Activated T-helper 1 cell treated with anti-CD3 and anti-CD28 coated beads, Interleukin-12 subunit alpha, Interleukin-12 subunit beta, Interleukin-2, Interleukin-4 antibody, amounts not matched to agents 30 ng/mL and 10 ng/mL and 1 ng/mL, durations not matched to agents 14 hours and 24 hours and 36 hours (primary cell): Measurements from ENCODE around the gene CAPNS2. TPM values are rescaled to one million over a fixed set of nuclear protein-coding genes. Genes with fewer than 3 reads are reported as not detected.

ENCODE experiments used
- DNase-seq: peaks from one replicate; pipeline ENCODE4 v3.0.0; 2021; ENCODE audit warnings: low spot score
- H3K27ac Mint-ChIP-seq: one replicate; pipeline ENCODE4 v1.8.0; 2021; ENCODE audit warnings: mild to moderate bottlenecking, mixed read lengths
- H3K27me3 Mint-ChIP-seq: one replicate; pipeline ENCODE4 v1.8.0; 2022; ENCODE audit warnings: mild to moderate bottlenecking, moderate library complexity, mixed read lengths; ENCODE audit not compliant: insufficient read depth
- H3K36me3 Mint-ChIP-seq: one replicate; pipeline ENCODE4 v1.8.0; 2021; ENCODE audit warnings: low read depth, mixed read lengths
- H3K4me1 Mint-ChIP-seq: one replicate; pipeline ENCODE4 v1.8.0; 2021; ENCODE audit warnings: low read depth, mixed read lengths
- H3K4me3 Mint-ChIP-seq: one replicate; pipeline ENCODE4 v1.8.0; 2021; ENCODE audit warnings: mild to moderate bottlenecking, moderate library complexity, mixed read lengths
- H3K9me3 Mint-ChIP-seq: one replicate; pipeline ENCODE4 v1.8.0; 2021; ENCODE audit warnings: mixed read lengths
- intact Hi-C: fragments of 100-400 bp; cut with micrococcal nuclease; formaldehyde crosslinking; loops from one replicate; pipeline ENCODE4 v1.15.1; 2024
- total RNA-seq: library from RNA; stranded (reverse); gene quantifications from 2 replicates; pipeline ENCODE4 v1.2.3, GENCODE V29; 2022

Gene CAPNS2
- total RNA-seq, 1 donor from 2014 or later, result not detected

DNA sequence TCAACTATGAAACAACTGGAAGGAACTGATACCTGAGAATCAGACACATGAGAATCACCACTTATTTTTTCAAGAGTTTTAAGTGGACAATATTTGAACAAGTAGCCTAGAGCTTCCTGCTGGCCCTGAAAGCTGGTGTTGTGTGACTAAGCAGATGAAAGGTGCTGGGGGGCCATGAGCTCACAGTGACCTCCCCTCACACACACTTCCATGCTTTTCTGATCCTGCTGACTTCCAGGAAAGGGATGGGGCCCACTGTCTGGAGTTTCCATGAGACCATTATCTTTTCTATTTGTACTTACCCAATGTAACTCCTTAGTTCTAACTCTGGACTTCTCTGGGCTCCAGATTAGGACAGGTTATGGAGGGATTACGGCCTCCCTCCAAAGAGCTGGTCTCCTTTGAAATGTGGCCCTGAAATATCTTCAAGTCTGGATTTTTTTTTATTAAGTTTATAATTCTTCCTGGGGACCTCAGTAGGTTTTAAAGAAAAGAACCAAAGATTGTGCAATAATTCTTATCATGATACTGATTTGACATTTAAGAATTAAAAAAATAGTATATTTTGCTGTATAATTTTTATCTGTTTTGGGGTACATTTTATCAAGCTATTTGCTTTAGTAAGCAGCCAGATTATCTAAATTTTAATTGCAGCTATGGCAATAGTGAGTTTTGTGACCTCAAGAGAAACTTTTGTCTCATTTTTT is 4.9 kb downstream of the CAPNS2 start:
- Mint-ChIP-seq H3K27ac (no peak overlapping the region), H3K4me1 (no peaks in the 10 kb centered on the region), H3K9me3 (no peaks in the 10 kb centered on the region), H3K36me3 (no peaks in the 10 kb centered on the region), H3K27me3 (no peaks in the 10 kb centered on the region), H3K4me3 (no peak overlapping the region)
- intact Hi-C loops, result no loop called here
- DNase-seq, result no peak

DNA sequence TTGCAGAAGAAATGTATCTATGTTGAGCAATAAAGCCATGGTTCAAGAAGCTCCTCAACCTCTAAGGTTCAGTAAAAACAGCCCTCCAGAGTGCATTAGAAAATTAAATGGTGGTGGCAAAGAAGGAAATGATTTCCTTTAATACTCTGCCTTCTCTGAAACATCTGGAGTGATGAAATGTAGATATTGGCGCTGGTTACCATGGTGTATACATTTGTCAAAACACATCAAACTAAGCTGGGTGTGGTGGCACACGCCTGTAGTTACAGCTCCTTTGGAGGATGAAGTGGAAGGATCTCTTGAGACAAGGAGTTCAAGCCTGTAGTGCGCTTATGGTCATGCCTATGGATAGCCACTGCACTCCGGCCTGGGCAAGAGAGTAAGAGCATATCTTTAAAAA is 6.0 kb downstream of the CAPNS2 start:
- H3K27ac Mint-ChIP-seq, result no peak overlapping the region
- no peaks in the 10 kb centered on the region for H3K27me3 Mint-ChIP-seq
- H3K4me1 Mint-ChIP-seq, result no peaks in the 10 kb centered on the region
- intact Hi-C loops, result no loop called here
- H3K9me3 Mint-ChIP-seq, result no peaks in the 10 kb centered on the region
- DNase-seq, result no peak
- no peaks in the 10 kb centered on the region for H3K36me3 Mint-ChIP-seq
- no peak overlapping the region for H3K4me3 Mint-ChIP-seq

DNA sequence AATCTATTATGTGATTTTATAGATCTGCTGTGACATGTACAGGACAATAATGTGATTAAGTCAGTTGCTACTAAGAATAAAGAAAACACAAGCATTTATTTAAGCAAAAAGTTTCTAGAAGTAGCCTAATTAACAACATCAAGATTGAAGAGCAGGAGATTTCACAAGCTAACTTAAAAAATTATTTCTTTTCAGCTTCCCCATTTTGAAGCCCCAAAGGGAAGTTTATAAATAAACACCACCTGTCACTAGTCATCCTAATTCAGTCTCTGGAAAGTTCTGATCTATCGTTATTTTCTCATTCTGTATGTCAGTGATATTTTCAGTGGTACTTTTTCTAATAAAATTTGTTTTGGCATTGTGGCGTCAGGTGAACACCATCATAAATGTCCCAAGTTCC is 8.3 kb downstream of the CAPNS2 start:
- Mint-ChIP-seq H3K9me3 (no peaks in the 10 kb centered on the region), H3K4me3 (no peak overlapping the region), H3K36me3 (no peaks in the 10 kb centered on the region), H3K27ac (no peak overlapping the region), H3K27me3 (no peaks in the 10 kb centered on the region), H3K4me1 (no peaks in the 10 kb centered on the region)
- DNase-seq, result no peak
- intact Hi-C loops, result no loop called here

DNA sequence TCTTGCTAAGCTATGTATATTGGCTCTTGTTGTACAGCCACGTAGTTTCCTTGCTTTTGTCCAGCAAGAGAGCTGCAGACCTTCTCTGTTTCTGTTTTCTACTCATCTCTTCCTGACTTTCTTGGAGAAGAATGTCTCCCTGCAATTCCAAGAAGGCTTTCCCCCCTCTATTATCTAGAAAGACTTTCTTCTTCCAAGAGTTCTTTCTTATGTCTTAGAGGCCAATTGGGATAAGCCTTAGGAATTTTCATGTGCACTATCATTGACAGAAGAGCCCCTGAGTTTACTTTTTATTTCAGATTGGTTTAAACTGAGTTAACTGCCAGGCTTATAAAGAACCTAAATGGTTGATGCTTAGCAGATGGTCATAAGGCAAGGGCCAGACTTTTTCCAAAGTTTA is 9.0 kb downstream of the CAPNS2 start:
- no peak for DNase-seq
- no peak overlapping the region for H3K4me3 Mint-ChIP-seq
- intact Hi-C loops, result no loop called here
- no peak overlapping the region for H3K27ac Mint-ChIP-seq
- H3K9me3 Mint-ChIP-seq, result no peaks in the 10 kb centered on the region
- peaks cover 2% of the 10 kb centered on the region for H3K27me3 Mint-ChIP-seq
- H3K4me1 Mint-ChIP-seq, result no peaks in the 10 kb centered on the region
- no peaks in the 10 kb centered on the region for H3K36me3 Mint-ChIP-seq

DNA sequence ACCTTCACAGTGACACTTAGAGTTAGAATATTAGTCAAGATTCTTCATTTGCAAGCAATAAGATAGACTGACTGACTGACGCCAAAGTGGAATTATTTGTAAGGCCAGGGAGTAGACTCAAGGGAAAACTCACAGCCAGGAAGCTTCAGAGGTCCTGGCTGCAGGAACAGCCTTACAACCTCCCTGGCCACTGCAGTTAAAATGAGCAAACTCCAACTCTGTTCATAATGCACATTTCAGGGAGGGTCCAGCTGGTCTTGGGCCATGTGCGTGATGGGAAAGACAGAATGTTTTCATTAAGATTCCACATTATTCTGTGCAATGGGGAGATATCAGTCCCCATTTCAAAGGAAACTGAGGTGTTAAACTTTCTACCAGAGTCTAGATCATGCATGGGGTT is 9.9 kb downstream of the CAPNS2 start:
- Mint-ChIP-seq H3K27ac (no peak overlapping the region), H3K36me3 (no peaks in the 10 kb centered on the region), H3K9me3 (no peaks in the 10 kb centered on the region), H3K4me3 (no peak overlapping the region), H3K27me3 (peaks cover 2% of the 10 kb centered on the region), H3K4me1 (no peaks in the 10 kb centered on the region)
- intact Hi-C loops, result no loop called here
- no peak for DNase-seq

DNA sequence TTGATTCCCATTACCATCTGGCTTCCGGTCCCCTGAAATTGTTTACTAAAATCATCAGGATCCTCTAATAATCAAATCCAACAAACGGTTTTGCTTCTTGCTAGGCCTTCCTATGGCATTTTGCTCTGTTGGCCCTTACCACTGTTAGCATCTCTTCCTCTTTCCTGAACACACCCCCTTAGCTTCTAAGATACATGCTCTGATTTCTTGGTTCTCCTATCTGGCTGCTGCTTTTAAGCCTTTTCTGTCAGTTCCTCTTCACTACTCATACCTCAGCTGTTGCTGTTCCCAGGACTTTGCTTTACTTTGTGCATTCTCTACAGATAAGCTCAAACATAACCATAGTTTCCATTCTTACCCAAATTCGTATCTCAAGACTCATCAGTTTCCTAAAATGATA is 11.4 kb downstream of the CAPNS2 start:
- Mint-ChIP-seq H3K36me3 (no peaks in the 10 kb centered on the region), H3K4me3 (no peak overlapping the region), H3K27me3 (peaks cover 2% of the 10 kb centered on the region), H3K27ac (no peak overlapping the region), H3K4me1 (no peaks in the 10 kb centered on the region), H3K9me3 (no peaks in the 10 kb centered on the region)
- intact Hi-C loops, result no loop called here
- DNase-seq, result no peak

DNA sequence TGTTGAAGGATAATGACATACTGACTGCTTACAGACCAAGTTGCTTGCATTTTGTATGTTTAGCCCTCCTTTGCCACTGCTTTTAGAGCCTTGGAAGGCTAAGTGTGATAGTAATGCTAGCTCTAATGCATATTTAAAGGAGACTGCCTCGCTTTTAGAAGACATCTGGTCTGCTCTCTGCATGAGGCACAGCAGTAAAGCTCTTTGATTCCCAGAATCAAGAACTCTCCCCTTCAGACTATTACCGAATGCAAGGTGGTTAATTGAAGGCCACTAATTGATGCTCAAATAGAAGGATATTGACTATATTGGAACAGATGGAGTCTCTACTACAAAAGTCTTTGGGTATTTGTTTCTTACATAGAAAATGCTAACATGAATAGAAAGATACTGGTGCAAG is 19.1 kb downstream of the CAPNS2 start:
- Mint-ChIP-seq H3K4me1 (no peaks in the 10 kb centered on the region), H3K27me3 (peaks cover 9% of the 10 kb centered on the region), H3K27ac (no peak overlapping the region), H3K9me3 (no peaks in the 10 kb centered on the region), H3K4me3 (no peak overlapping the region), H3K36me3 (no peaks in the 10 kb centered on the region)
- intact Hi-C loops, result no loop called here
- DNase-seq, result no peak

DNA sequence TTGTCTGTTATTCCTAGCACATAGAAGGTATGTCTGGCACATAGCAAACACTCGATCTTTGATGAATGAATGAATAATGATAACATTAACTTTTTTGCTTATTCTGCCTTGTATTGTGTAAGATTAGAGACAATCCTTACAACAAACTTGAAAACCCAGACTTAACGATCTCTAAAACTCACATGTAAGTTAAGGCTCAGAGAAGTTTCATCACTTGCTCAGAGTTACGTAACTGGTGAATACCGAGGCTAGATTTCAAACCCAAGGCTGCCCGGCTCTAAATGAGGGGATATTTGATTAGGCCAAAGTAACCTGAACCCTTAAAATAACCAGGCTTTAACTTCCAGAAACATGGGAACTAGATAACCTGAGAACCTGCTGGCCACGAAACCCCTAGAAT is 22.3 kb downstream of the CAPNS2 start:
- H3K4me3 Mint-ChIP-seq, result no peak overlapping the region
- intact Hi-C loops, result no loop called here
- no peaks in the 10 kb centered on the region for H3K4me1 Mint-ChIP-seq

DNA sequence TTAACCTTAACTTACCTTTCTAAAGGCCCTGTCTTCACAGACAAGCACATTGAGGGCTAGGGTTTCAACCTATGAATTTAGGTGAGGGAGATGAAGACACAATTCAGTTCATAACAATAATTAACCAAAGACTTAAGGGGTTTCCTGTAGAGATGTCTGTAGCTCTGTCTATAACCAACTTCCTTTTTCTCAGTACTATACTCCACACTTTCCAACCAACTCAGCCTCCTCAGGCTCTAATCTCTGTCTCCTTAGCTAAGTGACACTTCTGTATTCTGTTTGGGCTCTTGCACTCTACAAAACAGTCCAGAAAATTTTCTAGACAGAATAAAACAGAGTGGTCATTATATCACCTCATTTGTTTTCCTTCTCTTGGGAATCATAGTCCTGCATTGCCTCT is 25.8 kb downstream of the CAPNS2 start:
- DNase-seq, result no peak
- Mint-ChIP-seq H3K4me1 (no peaks in the 10 kb centered on the region), H3K9me3 (no peaks in the 10 kb centered on the region), H3K4me3 (no peak overlapping the region), H3K27ac (no peak overlapping the region), H3K36me3 (no peaks in the 10 kb centered on the region), H3K27me3 (peaks cover 9% of the 10 kb centered on the region)
- intact Hi-C loops, result no loop called here

More for the DNA sequence above, 22.3 kb downstream of the CAPNS2 start:
- no peak for DNase-seq
- Mint-ChIP-seq H3K9me3 (no peaks in the 10 kb centered on the region), H3K36me3 (no peaks in the 10 kb centered on the region), H3K27me3 (peaks cover 9% of the 10 kb centered on the region), H3K27ac (no peak overlapping the region)

DNA sequence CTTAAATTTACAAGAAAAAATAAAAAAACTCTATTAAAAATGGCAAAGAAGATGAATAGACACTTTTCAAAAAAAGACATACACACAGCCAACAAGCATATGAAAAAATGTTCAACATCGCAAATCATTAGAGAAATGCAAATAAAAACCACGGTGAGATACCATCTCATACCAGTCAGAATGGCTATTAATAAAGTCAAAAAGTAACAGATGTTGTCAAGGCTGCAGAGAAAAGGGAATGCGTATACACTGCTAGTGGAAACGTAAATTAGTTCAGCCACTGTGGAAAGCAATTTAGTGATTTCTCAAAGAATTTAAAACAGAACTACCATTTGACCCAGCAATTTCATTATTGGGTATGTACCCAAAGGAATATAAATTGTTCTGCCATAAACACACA is 31.4 kb downstream of the CAPNS2 start:
- Mint-ChIP-seq H3K36me3 (no peaks in the 10 kb centered on the region), H3K4me1 (no peaks in the 10 kb centered on the region), H3K4me3 (no peak overlapping the region), H3K27me3 (no peaks in the 10 kb centered on the region), H3K9me3 (no peaks in the 10 kb centered on the region), H3K27ac (no peak overlapping the region)
- intact Hi-C loops, result no loop called here
- DNase-seq, result no peak

DNA sequence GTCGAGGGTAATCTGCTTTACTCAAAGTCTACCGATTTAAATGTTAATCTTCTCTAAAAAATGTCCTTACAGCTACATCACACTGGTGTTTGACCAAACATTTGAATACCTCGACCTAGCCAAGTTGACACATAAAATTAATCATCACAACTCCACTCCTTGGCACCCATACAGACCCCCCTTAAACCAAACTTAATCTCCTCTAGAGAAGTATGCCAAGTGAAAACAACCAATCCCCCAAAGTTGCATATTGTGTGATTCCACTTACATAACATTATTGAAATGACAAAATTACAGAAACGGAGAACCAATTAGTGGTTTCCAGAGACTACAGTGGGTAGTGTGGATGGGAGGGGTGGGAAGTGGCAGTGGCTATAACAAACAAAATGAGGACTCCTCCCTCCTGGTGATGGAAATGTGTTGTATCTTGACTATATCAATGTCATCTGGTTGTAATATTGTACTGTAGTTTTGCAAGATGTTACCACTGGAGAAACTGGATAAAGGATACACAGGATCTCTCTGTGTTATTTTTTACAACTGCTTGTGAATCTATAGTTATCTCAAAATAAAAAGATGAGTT is 39.4 kb downstream of the CAPNS2 start:
- no peak overlapping the region for H3K27ac Mint-ChIP-seq
- no peaks in the 10 kb centered on the region for H3K36me3 Mint-ChIP-seq
- H3K27me3 Mint-ChIP-seq, result peaks cover 2% of the 10 kb centered on the region
- DNase-seq, result no peak
- intact Hi-C loops, result no loop called here
- H3K4me1 Mint-ChIP-seq, result no peaks in the 10 kb centered on the region
- no peak overlapping the region for H3K4me3 Mint-ChIP-seq
- H3K9me3 Mint-ChIP-seq, result no peaks in the 10 kb centered on the region

DNA sequence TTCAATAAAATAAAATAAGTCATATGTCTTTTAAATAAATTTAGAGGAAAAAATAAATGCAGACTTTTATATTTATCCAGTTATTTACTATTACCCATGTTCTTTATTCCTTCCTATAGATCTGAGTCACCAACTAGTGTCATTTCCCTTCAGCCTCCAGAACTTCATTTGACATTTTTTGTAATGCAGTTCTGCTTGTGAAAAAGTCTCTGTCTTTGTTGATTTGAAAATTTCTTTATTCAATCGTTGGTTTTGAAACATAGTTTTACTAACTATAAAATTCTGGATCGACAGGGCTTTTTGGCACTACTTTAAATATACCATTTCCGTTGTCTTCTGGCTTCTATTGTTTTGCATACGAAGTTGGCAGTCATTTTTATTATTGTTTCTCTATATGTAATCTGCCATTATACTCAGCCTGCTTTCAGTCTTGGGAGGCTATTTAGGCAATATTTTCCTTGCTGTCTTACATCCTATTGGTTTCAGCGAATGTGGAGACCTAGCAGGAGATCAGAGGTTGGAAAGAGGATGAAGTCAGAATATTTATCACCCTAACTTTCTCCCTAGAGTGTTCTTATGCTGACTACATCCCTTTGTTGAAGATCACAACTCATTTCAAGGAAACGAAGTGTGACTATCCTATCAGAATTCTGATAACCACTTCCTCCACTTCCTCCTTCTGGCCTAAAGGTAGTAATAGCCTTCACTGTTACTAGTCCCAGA is 47.3 kb downstream of the CAPNS2 start:
- Mint-ChIP-seq H3K27ac (no peak overlapping the region), H3K4me3 (no peak overlapping the region), H3K27me3 (peaks cover 2% of the 10 kb centered on the region), H3K36me3 (no peaks in the 10 kb centered on the region), H3K4me1 (no peaks in the 10 kb centered on the region), H3K9me3 (no peaks in the 10 kb centered on the region)
- intact Hi-C loops, result no loop called here
- DNase-seq, result no peak

DNA sequence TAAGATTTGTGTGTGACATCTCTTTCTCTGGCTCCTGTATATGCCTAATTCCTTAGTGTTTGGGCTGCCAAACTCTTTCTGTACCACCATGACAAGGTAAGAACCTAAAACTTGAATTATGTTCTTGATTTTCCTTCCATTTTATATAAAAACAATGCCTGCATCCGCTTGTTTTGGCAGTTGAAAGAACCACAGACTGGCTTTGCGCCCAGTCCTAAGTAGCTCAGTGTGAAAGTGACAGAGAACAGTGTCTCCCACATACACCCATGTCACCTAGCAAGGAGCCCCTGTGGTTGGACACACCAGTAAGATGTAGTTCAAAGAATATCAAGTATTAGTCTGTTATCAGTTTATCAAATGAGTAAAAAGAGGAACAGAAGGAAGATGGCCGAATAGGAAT is 48.6 kb downstream of the CAPNS2 start:
- Mint-ChIP-seq H3K4me3 (no peak overlapping the region), H3K27me3 (no peaks in the 10 kb centered on the region), H3K27ac (no peak overlapping the region), H3K36me3 (no peaks in the 10 kb centered on the region), H3K4me1 (no peaks in the 10 kb centered on the region), H3K9me3 (no peaks in the 10 kb centered on the region)
- intact Hi-C loops, result no loop called here
- DNase-seq, result no peak
